ENCODE results near the gene P4HA3.
A peak's percentile ranks its signal among the peaks of the same experiment; 100 is the strongest.
"Not testable (repeated sequence)": the region's sequence is repeated elsewhere in the genome, so short reads cannot be mapped to it uniquely, and the experiment has no call there.

The P4HA3 gene

DNA sequence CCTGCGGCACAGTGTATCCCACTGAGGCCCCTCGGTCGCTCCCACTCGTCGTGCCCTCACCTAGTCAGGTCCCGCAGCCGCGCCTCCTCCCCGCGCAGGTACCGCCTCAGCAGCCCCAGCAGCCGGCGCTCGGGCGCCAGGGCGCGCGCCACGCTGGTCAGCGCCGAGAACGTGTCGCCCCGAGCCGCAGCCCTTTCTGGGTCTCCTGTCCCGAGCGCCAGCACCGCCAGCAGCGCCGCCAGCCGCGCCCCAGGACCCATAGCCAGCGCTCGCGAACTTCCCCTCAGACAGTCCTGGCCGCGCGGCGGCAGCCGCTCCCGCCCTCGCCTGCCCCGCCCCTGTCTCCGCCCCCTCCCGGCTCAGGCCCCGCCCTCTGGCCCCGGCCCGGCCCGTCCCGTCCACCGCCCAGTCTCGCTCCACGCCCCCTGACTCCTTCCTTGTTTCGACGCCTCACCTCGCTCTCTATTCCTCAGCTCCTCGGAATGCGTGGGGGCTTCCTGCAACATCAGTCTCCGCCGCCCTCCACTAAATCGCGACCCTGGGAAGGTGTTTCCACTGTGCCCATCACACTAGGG is at the start of gene P4HA3:
P4HA3 (minus strand) TSS at position 289 of the 575 bp plus-strand sequence; CDS start at position 260, 29 bp downstream.
- peak; percentile 24 to 57 for DNase-seq (ENCODE audit: low read depth in 2 of 2)

DNA sequence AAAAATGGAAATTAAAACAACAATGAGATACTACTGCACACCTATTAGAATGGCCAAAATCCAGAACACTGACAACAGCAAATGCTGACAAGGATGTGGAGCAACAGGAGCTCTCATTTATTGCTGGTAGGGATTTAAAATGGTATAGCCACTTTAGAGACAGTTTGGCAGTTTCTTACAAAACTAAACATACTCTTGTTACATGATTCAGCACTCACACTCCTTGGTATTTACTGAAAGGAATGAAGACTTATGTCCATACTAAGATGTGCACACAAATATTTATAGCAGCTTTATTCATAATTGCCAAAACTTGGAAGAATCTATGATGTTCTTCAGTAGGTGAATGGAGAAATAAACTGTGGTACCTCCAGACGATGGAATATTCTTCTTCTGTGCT is 46.0 kb upstream of the P4HA3 start:
- no peak for DNase-seq (ENCODE audit: low read depth in 2 of 2)

GRCh38 chr11:74355626-74356025 is 44.2 kb upstream of the P4HA3 start:
- DNase-seq (ENCODE audit: low read depth in 2 of 2) = no peak

DNA sequence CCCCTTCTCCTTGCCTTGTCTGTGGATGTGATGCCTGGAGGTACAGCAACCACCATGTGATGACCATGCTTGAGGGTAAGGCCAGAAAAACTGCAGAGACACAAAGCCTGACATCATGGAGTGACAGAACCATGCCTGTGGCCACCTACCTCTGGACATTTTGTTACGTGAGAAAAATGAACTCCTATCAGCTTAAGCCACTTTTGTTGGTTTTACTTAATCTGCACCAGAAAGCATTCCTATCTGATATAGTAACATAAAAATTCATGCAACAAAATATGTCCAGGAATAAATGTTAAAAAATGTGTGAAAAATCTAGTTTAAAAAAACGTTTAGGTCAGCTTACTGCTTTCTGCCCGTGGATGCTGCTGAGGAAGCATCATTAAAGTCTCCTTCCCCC is 42.6 kb upstream of the P4HA3 start:
- DNase-seq (ENCODE audit: low read depth in 2 of 2) = no peak

DNA sequence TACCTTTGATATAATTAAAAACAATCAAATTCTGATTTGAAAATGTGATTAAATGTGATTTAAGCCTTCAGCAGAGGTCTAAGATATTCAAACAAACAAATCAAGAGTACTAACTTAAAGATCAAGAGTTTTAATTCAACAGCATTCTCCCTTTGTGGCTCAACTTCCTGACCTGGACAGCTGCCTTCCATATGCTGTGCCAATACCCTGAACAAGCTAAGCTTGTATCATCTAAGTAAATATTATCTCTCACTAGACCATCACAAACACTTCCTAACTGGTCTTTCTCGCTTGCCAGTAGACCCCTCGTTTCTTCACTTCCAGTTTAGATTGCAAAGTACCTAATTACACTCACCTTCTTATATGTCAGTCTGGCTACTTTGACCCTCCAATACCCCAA is 35.9 kb upstream of the P4HA3 start:
- DNase-seq (ENCODE audit: low read depth in 2 of 2) = no peak

GRCh38 chr11:74345420-74345819 is 34.0 kb upstream of the P4HA3 start:
- DNase-seq (ENCODE audit: low read depth in 2 of 2) = no peak

DNA sequence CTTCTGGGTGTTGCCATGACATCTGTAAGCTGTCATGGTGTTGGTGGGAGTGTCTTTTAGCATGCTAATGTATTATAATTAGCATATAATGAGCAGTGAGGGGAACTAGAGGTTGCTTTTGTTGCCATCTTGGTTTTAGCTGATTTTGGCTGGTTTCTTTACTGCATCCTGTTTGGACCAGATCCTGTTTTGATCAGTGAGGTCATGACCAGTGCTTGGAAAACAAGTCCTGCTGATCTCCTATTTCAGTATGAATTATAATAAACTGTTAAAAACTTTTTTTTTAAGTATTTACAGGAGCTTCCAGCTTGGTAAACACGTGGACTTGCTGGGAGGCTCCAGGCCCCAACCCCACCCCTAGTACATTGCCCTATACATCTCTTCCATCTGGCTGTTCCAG is 30.5 kb upstream of the P4HA3 start:
- no peak for DNase-seq (ENCODE audit: low read depth in 2 of 2)

DNA sequence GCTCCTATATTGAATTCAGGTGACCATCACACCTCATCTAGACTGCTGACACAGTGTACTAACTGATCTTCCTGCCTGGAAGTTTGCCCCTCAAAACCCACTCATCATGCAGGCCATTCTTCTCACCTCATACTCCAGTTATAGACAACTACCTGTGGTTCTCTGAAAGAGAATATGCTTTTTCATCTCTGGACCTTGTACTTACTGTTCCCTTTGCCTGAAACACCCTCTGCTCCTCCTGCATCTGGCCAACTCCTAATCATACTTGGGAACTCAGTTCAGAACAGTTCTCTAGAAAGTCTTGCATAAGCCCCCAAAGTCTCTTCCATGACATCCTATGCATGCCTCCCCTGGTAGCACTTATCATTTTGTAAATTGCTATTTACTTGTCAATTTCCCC is 28.2 kb upstream of the P4HA3 start:
- no peak for DNase-seq (ENCODE audit: low read depth in 2 of 2)

DNA sequence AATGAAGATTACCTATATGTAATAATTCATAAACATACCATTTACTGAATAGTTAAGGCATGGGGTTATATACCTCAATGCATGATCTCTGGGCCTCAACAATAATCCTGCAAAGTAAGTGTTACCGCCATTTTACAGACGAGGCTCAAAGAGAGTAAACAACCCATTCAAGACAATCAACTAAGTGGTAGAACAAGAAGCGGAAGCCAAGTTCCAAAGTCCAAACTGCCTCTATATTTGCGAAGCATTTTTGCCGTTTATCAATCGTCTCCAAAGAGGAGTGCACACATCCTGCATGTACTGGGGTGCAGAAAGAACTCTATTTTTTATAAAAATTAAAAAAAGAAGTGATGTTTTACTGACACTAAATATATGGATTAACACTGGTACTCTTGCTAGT is 27.5 kb upstream of the P4HA3 start:
- DNase-seq (ENCODE audit: low read depth in 2 of 2) = no peak

DNA sequence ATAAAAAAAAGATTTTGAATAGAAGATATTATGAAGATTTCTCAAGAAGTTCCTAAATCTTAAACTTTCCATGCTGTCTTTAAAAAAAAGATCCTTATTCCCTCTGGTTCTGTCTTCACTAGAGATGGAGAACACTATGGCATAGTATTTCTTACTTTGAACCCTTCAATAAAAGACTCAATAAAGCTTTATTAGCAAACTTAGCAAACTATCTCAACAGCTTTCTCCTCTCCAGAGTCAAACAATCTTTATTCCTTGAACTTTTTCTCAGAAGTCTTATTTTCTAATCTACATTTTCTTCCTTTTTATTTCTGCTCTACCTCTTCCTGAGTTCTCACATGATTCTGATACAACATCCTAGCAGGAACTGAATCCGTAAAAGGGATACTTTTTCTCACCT is 21.8 kb upstream of the P4HA3 start:
- no peak for DNase-seq (ENCODE audit: low read depth in 2 of 2)

DNA sequence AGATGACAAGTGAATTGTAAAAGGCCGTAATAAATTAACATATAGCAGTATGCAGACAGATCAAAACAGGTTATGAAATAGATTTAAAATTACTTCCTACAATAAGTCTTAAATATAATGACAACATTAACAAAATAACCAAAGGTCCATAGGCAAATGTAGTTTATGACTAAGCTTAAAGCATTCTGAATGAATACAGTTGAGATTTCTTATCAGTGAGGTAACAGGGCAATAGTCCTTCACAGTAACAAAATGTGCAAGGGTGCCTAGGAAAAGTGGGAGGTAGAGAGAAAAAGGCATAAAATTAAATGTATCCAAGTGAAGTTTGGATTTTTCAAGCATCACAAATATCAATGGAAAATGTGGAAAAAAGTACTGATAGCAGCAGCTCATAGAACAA is 20.9 kb upstream of the P4HA3 start:
- no peak for DNase-seq (ENCODE audit: low read depth in 2 of 2)

DNA sequence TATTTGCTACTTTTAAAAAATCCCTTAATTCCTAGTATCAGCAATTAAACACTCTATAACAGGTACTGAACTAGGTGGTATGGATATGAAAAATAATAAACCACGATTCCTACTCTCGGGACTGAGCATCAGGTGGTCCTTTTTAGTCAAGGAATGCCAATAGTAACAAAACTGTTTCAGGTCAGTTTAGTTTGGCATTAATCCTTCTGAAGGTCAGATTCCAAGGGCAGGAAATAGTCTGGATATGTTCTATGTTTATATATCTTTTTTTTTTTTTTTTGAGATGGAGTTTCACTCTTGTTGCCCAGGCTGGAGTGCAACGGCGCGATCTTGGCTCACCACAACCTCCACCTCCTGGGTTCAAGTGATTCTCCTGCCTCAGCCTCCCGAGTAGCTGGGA is 19.6 kb upstream of the P4HA3 start:
- not testable (repeated sequence) for DNase-seq (ENCODE audit: low read depth in 2 of 2)

GRCh38 chr11:74330075-74330858 is 18.8 kb upstream of the P4HA3 start:
- DNase-seq (ENCODE audit: low read depth in 2 of 2) = no peak

- no peak for DNase-seq (ENCODE audit: low read depth in 2 of 2)
Measured at GRCh38 chr11:74327076-74327475, 15.6 kb upstream of the P4HA3 start.

GRCh38 chr11:74326665-74327064 is 15.2 kb upstream of the P4HA3 start:
- DNase-seq (ENCODE audit: low read depth in 2 of 2) = no peak

GRCh38 chr11:74325649-74326645 is 14.5 kb upstream of the P4HA3 start:
- no peak for DNase-seq (ENCODE audit: low read depth in 2 of 2)

DNA sequence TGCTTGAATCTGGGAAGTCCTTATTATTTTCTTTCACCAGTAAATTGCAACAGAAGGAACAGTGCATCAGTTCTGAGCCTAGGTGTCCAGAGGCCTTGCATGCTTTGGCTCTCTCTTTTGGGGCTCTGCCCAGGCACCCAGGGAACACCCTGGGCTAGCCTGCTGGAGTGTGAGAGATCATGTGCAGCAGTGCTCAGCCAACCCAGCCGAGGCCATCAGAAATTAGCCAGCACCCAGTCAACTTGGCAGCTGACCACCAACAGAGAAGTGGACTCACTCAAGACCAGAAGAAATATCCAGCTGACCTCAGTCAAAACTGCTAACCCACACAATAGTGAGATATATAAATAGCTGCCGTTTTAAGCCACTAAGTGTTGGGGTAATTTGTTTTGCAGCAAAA is 11.2 kb upstream of the P4HA3 start:
- no peak for DNase-seq (ENCODE audit: low read depth in 2 of 2)

DNA sequence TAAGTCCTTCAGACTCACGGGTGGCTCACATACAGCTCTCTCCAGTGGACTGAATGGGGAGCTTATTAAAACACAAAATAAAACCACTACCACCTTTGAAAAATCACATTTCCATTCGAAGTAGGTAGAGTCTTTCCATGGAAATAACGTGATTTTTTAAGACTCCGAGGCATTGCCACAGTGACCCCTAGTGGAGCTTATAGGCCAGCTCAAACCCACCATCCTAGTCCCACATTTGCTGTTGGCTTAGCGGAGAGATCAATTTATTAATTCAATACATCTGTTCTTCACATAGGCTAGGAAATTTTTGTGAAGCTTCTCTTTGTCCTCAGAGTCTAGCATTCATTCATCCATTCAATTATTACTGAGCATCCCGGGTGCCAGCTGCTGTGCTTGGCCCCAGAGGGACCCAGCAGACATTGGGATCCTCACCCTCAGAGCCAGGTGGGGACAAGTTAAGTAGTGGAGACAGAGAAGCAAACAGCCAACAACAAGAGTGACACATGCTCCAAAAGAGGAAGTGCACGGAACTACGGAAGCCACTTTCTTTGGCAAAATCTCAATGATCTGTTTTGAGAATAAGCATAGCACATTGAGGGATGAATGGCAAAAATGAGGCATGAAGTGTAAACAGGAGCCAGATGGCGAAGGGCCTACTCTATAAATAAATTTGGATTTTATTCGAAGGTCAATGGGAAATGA is 10.2 kb upstream of the P4HA3 start:
- peak in 1 of 2 donors; percentile 2 for DNase-seq (ENCODE audit: low read depth in 2 of 2)

DNA sequence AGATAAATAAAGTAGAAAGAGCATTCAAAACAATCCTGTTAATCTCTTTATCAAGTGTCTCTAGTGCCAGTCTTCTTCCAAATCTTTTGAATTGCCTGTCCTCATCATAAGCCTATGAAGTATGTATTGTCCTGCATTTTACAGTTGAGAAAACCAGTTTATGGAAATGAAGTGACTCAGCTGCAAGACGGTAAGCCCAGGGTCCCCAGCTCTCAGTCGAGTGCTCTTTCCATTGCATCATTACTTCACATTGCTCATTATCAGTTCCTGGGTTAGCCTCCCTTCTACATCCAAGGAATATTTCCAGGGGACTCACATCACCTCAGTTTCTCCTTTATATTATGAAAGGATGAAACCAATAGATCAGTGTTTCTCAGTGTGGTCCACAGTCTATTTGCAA is 9.1 kb upstream of the P4HA3 start:
- DNase-seq (ENCODE audit: low read depth in 2 of 2) = no peak

DNA sequence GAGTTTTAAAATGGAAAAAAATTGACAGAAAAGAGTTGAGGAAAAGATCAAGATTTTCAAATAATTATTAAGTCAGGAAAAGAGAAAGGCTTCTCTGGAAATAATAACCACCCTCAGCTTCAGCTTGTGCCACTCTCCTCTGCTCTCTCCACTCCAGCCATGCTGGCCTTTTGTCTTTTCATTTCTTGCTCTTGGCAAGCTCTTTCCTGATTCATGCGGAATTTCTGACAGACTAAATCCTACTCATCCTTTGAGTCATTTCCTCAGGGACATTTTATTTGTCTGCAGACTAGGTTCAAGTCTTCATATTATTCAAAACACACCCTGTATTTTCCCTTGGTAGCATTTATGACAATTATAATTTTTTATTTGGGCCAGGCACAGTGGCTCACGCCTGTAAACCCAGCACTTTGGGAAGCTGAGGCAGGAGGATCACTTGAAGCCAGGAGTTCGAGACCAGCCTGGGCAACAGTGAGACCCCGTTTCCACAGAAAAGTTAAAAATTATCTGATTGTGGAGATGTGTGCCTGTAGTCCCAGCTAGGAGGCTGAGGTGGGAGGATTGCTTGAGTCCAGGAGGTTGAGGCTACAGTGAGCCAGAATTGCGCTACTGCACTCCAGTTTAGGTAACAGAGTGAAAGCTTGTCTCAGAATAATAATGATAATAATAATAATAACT is 7.8 kb upstream of the P4HA3 start:
- no peak for DNase-seq (ENCODE audit: low read depth in 2 of 2)

DNA sequence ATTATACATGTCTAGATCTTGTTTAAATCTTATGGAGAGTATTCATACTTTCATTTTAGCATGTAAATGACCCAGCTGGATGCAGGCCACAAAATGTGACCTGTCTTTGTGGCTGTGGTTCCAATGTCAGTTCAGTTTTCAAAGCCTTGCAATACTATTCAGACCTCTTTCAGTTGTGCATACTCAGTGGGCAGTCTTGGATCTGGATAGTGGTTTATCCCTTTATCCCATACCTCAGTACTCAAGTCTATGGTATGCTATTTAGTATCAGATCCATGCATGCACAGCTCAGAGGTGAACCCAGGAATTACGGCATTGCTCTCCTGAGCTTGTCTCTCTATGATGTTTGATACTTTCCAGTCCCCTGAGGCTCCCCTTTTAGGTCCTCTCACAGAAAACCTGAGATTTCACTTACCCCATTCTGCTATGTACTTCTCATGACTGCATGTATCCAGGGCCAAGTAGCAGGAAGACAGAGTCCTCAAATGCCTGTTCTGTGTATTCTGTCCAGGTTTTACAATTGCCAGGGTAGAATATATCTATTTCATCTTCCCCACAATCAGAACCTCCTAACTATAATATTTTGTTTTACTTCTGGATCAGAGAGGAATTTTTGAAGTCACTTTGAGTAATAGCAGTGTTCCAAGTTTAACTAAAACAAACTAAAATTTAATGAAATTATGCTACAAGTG is 6.9 kb upstream of the P4HA3 start:
- DNase-seq (ENCODE audit: low read depth in 2 of 2) = no peak
